ENCODE results near the gene NDUFC2. TPM values are rescaled to one million over a fixed set of nuclear protein-coding genes. Genes with fewer than 3 reads are reported as not detected.
"Not testable (repeated sequence)": the region's sequence is repeated elsewhere in the genome, so short reads cannot be mapped to it uniquely, and the experiment has no call there.

NDUFC2 gene
- total and polyA plus RNA-seq, 2 of the 13 experiments (the other 11 are each of a cell fraction or from before 2014, with no cell fraction given): 256 to 363 TPM

DNA sequence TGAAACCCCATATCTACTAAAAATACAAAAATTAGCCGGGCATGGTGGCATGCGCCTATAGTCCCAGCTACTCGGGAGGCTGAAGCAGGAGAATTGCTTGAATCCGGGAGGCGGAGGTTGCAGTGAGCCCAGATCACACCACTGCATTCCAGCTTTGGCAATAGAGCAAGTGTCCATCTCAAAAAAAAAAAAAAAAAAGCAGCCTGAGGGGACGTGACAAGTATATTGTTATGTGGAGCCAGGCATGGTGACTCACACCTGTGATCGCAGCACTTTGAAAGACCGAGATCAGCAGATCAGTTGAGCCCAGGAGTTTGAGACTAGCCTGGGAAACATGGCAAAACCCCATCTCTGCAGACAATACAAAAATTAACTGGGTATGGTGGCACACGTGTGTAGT, 51.2 kb downstream of the NDUFC2 start:
- POLR2A ChIA-PET; intact Hi-C loops (cut with micrococcal nuclease; ENCODE audit: unreplicated experiment); FAIRE-seq; H4K20me1 ChIP-seq (ENCODE audit: insufficient read depth, low read length); BruUV-seq (replicated peaks); H3K9me3 ChIP-seq (ENCODE audit: low read length); in situ Hi-C loops (cut with HindIII; ENCODE audit: extremely low pct_ligation_motif_present, low pct_unique_long_range_greater_than_20kb); H3K79me2 ChIP-seq (ENCODE audit: insufficient read depth, low read length); H3K36me3 ChIP-seq (replicated peaks in 1 of 2; ENCODE audit: control insufficient read depth in 1 of 2, insufficient read depth in 2 of 2, low read length in 2 of 2); H3K9ac ChIP-seq (ENCODE audit: insufficient read depth, low read depth, low read length); H3K27me3 ChIP-seq (ENCODE audit: control insufficient read depth in 1 of 2, insufficient read depth in 2 of 2, low read length in 2 of 2); CTCF ChIA-PET (ENCODE audit: low intra/inter-chr PET ratio, low total read pairs); H3K4me3 ChIP-seq (replicated peaks in 1 of 3; ENCODE audit: insufficient read depth in 1 of 3, low read depth in 2 of 3, low read length in 3 of 3); H2AFZ ChIP-seq (ENCODE audit: low read length); H3K27ac ChIP-seq (ENCODE audit: extremely low read length, insufficient read depth, low read length); TF ChIP-seq SOX6 (IDR thresholded peaks at IDR 0.05): not testable (repeated sequence)
- DNase-seq (ENCODE audit: low spot score): peak; percentile 69
- TF ChIP-seq FOSL2 (CRISPR knock-in tag; IDR thresholded peaks at IDR 0.05) (peak; percentile 82), TCF7 (IDR thresholded peaks at IDR 0.05; ENCODE audit: low read depth) (peak; percentile 33; the same call in 1 of the 2 replicates), TBX2 (CRISPR knock-in tag; IDR thresholded peaks at IDR 0.05; ENCODE audit: borderline replicate concordance) (peak; percentile 48; the same call in 1 of the 2 replicates), SOX13 (IDR thresholded peaks at IDR 0.05) (peak; percentile 39; the same call in 1 of the 2 replicates), SOX13 (CRISPR knock-in tag; conservative IDR thresholded peaks at IDR 0.05 in 1 of 2, IDR thresholded peaks at IDR 0.05 in 1 of 2) (peak in 1 of 2 experiments; percentile 34; a peak in 1 of 4 replicates), TEAD3 (CRISPR knock-in tag; optimal IDR thresholded peaks at IDR 0.05; ENCODE audit: borderline replicate concordance) (peak; percentile 76), SOX6 (CRISPR knock-in tag; IDR thresholded peaks at IDR 0.05) (peak; percentile 30; the same call in 1 of the 2 replicates), CREB1 (IDR thresholded peaks at IDR 0.05) (peak; percentile 34; the same call in 1 of the 2 replicates), CREB1 (CRISPR knock-in tag; IDR thresholded peaks at IDR 0.05) (peak; percentile 47; the same call in 1 of the 2 replicates), SOX5 (CRISPR knock-in tag; IDR thresholded peaks at IDR 0.05; ENCODE audit: borderline replicate concordance) (peak; percentile 68; the same call in 1 of the 2 replicates)
- TF ChIP-seq, protein P1, sequence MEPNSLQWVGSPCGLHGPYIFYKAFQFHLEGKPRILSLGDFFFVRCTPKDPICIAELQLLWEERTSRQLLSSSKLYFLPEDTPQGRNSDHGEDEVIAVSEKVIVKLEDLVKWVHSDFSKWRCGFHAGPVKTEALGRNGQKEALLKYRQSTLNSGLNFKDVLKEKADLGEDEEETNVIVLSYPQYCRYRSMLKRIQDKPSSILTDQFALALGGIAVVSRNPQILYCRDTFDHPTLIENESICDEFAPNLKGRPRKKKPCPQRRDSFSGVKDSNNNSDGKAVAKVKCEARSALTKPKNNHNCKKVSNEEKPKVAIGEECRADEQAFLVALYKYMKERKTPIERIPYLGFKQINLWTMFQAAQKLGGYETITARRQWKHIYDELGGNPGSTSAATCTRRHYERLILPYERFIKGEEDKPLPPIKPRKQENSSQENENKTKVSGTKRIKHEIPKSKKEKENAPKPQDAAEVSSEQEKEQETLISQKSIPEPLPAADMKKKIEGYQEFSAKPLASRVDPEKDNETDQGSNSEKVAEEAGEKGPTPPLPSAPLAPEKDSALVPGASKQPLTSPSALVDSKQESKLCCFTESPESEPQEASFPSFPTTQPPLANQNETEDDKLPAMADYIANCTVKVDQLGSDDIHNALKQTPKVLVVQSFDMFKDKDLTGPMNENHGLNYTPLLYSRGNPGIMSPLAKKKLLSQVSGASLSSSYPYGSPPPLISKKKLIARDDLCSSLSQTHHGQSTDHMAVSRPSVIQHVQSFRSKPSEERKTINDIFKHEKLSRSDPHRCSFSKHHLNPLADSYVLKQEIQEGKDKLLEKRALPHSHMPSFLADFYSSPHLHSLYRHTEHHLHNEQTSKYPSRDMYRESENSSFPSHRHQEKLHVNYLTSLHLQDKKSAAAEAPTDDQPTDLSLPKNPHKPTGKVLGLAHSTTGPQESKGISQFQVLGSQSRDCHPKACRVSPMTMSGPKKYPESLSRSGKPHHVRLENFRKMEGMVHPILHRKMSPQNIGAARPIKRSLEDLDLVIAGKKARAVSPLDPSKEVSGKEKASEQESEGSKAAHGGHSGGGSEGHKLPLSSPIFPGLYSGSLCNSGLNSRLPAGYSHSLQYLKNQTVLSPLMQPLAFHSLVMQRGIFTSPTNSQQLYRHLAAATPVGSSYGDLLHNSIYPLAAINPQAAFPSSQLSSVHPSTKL (CRISPR knock-in tag; IDR thresholded peaks at IDR 0.05): 0 out of 2 replicates have a peak, but pooled peaks have one; percentile 26
- TF ChIP-seq, protein P2, sequence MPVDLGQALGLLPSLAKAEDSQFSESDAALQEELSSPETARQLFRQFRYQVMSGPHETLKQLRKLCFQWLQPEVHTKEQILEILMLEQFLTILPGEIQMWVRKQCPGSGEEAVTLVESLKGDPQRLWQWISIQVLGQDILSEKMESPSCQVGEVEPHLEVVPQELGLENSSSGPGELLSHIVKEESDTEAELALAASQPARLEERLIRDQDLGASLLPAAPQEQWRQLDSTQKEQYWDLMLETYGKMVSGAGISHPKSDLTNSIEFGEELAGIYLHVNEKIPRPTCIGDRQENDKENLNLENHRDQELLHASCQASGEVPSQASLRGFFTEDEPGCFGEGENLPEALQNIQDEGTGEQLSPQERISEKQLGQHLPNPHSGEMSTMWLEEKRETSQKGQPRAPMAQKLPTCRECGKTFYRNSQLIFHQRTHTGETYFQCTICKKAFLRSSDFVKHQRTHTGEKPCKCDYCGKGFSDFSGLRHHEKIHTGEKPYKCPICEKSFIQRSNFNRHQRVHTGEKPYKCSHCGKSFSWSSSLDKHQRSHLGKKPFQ (CRISPR knock-in tag; IDR thresholded peaks at IDR 0.05; ENCODE audit: insufficient replicate concordance): peak; percentile 94
- TF ChIP-seq, protein P3, sequence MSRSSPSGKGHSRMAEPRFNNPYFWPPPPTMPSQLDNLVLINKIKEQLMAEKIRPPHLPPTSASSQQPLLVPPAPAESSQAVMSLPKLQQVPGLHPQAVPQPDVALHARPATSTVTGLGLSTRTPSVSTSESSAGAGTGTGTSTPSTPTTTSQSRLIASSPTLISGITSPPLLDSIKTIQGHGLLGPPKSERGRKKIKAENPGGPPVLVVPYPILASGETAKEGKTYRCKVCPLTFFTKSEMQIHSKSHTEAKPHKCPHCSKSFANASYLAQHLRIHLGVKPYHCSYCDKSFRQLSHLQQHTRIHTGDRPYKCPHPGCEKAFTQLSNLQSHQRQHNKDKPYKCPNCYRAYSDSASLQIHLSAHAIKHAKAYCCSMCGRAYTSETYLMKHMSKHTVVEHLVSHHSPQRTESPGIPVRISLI (CRISPR knock-in tag; IDR thresholded peaks at IDR 0.05; ENCODE audit: borderline replicate concordance): peak; percentile 39; the same call in 1 of the 2 replicates
- ATAC-seq: peak; percentile 41; the same call in 2 of the 3 replicates
- peak overlapping the region; percentile 39; the same call in 1 of the 2 replicates for H3K4me2 ChIP-seq (ENCODE audit: low read depth, low read length)
- 25% methylated on average over 9 of the region's 9 CpGs for WGBS (ENCODE audit: low lambda C conversion rate)
- peaks cover 66% of the 10 kb centered on the region for H3K4me1 ChIP-seq (ENCODE audit: insufficient read depth, low read length)
